Measurements from ENCODE around the gene CEACAM18.
"Not testable (repeated sequence)": the region's sequence is repeated elsewhere in the genome, so short reads cannot be mapped to it uniquely, and the experiment has no call there.

The CEACAM18 gene

GRCh38 chr19:51462276-51462675 is 16.1 kb upstream of the CEACAM18 start:
- DNase-seq, result no peak

GRCh38 chr19:51462681-51463080 is 15.7 kb upstream of the CEACAM18 start:
- no peak for DNase-seq

GRCh38 chr19:51463976-51464581 is 14.3 kb upstream of the CEACAM18 start:
- DNase-seq, result not testable (repeated sequence)

DNA sequence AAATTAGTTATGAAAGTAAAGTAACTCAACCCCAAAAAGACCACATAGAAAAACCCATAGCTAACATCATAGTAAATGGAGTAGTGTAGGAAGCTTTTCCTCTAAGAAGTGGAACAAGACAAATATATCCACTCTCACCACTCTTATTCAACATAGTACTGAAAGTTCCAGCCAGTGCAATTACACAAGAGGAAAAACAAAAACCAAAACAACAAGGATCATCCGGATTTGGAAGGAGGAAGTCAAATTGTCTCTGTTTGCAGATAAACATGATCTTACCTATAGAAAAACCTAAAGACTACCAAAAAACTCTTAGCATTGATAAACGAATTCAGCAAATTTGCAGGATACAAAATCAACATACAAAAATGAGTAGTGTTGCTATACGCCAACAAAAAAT is 11.6 kb upstream of the CEACAM18 start:
- no peak for DNase-seq

- DNase-seq, result no peak
Measured at GRCh38 chr19:51467864-51468544, 10.3 kb upstream of the CEACAM18 start.

GRCh38 chr19:51468545-51468920 is 9.8 kb upstream of the CEACAM18 start:
- DNase-seq, result no peak

DNA sequence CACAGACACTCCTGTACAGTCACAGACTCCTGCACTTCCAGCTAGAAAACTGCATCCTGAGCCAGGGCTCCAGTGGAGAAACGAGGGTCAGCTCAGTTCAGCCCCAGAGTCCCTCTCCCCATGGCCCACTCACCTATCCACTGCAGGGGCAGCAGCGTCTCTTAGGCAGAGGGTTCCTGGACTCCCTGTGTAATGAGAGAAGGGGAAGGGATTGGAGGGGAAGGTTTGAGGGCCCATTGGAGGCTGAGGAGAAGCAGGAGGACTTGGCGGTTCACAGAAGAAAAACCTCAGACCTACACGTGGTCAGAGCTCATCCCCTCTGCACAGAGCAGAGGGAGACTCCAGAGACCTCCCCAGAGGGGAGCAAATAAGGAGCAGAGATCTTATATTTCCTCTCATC is 9.2 kb upstream of the CEACAM18 start:
- no peak for DNase-seq

DNA sequence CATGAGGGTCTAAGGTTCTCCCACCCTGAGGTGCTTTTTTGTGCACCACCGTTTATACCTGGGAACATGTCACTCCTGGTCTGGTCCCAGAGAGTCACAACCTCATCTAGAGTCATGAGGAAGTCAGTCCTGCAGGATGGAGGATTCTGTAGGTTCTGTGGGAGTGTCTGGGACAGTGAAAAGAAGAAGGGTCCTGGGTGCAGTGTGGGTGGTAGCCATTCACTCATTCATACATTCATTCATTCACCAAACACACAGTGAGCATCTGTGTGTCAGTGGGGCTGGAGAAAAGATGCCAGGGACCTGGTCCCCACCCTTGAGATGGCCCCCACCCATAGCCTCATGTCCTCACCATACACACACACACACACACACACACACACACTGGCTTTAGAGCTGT is 8.7 kb upstream of the CEACAM18 start:
- DNase-seq, result no peak

DNA sequence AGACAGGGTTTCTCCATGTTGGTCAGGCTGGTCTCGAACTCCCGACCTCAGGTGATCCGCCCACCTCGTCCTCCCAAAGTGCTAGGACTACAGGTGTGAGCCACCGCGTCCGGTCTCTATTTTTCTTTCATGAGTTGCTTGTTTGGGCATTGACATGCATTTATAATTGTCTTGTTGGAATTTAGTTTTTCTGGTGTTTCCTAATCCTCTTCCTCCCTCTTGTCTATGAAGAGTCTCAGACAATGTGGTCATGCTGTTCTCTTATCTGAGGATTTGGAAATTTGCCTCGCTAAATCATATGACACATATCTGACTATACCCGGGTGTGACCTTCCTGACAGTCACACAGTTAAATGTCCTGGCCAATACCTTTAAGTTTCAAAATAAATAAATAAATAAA is 7.4 kb upstream of the CEACAM18 start:
- DNase-seq, result no peak

DNA sequence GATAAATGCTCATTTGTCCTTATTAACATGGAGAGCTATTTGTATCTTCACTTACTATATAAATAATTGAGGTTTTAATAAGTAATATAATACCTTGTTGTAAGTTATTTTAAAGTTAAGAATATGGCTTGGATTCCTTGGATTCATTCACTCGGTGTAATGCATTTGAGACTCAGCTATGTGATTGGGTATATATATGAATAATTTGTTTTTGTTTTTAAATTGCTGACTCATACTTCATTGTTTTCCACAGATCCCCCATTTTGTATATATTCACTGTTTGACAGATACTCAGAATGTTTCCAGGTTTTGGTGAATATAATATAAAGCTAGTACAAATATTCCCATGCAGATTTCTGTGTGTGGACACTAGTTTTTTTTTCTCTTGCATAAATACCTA is 6.8 kb upstream of the CEACAM18 start:
- no peak for DNase-seq

GRCh38 chr19:51472607-51473006 is 5.7 kb upstream of the CEACAM18 start:
- no peak for DNase-seq

DNA sequence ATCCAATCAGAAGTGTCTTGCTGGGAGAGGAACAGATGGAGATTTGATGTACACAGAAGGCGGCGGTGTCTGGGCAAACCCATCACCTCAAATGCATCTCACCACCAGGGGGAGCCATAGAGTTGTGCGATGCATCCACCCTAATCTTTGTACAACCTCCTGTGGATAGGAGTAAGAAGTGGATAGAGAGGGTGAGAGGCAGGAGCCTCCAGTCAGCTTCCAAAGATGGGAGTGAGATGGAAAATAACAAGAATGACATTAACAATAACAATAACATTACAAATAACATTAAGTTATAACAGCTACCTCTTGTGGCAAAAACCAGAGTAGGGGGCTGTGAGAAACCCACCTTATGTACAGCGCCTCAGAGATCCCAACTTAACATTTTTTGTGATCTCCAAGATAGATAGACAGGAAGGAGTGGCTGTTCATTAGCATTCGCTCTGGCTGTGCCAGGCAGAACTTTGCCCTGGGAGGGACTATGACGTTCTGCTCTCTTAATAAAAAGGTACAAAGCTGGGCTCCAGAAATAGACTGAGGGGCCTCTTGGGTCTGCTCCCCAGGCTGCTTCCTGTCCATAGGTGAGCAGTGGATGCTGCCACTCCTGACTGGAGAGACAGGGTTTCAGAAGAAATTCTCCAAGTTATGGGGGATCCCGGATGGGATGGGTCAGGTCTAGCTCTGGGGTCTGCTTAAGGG is 5.2 kb upstream of the CEACAM18 start:
- peak; percentile 36 for DNase-seq

DNA sequence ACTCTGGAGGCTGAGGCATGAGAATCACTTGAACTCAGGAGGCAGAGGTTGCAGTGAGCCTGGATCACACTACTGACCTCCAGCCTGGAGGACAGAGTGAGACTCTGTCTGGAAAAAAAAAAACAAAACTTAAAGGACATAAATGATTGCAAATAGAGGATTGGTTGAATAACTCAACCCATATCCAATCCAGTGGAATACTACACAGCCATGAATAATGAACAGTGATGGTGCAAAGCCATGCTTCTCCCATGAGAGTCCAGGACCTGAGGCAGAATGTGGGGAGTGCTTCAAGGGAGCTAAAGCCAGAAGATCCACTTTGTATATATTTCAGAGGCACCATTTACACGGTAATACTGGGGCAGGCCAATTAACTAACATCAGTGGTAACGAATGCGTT is 2.2 kb upstream of the CEACAM18 start:
- DNase-seq, result no peak

- no peak for DNase-seq
Measured at GRCh38 chr19:51477344-51477743, 995 bp upstream of the CEACAM18 start.

- DNase-seq, result no peak
Measured at GRCh38 chr19:51479531-51480331, 1.4 kb downstream of the CEACAM18 start.

DNA sequence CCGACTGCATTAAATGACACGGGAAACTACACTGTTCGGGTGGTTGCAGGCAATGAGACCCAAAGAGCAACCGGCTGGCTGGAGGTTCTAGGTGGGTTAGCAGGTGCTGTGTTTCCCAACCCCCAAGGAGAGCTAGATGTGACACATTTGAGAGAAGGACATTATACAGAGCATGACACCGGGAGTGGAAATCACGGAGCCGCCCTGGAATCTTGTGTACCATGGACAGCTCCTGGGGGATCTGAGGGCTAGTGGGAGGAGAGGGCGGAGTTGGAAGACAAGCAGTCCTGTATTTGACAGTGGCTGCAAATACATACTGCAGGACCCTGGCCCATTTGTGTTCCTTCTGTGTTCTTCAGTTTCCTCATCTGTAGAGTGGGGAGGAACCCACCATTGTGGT is 2.3 kb downstream of the CEACAM18 start:
- DNase-seq, result no peak

DNA sequence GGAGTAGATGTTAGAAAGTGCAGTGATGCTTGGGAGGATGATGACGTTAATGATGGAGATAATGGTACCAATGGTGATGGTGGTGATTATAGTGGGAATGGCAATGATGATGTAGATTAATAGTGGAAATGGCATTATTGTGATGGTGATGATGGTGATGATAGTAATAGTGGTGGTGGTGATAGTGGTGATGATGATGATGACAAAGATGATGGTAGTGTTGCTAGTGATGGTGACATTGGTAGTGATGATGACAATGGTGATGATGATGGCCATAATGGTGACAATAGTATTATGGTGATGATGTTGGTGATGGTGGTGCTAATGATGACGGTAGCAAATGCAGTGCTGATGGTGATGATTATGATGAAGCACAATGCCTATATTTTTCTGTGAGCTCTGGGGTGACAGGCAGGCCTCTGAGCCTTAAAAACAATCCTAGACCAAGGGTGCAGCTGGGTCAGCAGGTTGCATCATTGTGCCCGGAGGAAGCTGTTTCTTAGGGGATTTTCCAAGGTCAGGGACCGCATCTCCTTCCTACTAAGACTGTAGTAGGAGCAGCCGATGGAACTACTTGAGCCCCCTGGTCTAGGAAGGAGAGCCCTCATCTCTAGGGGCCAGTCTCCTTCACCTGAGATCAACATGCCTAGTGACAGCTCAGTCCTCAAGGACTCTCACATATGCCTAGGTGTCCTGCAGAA is 7.8 kb downstream of the CEACAM18 start:
- no peak for DNase-seq

DNA sequence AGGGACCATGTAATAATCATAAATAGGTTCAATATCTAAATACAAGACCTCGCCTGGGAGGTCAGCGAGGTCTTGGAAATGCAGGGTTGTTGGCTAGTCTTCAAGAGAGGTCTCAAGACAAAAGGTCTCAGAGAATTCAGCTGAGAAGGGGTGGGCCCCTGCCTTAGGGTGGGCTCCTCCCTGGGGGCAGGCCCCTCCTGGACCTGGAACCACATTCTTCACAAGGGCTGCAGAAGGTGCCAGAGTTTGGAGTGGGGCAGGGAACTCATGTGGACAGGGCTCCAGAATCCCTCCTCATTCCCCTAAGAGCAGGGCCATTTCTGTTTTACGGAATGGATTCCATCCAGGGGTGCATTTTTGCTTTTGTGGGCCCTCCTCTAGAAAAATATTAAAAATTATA is 10.2 kb downstream of the CEACAM18 start:
- no peak for DNase-seq

GRCh38 chr19:51489113-51489512 is 10.8 kb downstream of the CEACAM18 start:
- DNase-seq, result no peak

DNA sequence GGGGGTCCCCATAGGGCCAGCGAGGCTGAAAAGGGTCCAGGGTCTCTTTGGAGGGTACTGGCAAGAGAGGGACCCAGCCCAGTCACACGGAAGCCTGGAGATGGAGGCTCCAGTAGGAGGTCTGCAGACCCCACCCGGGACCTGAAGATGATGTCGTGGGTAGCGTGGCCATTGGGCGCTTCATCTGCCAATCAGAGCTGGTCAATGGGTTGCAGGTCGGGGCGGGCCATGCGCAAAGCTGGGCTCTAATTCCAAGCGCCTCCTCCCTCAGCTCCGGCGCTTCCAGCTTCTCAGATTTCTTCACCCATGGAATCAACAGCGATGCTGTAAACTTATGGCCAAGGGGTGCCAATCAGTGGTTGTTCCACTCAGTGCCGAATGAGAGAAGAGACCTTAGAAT is 12.3 kb downstream of the CEACAM18 start:
- no peak for DNase-seq

DNA sequence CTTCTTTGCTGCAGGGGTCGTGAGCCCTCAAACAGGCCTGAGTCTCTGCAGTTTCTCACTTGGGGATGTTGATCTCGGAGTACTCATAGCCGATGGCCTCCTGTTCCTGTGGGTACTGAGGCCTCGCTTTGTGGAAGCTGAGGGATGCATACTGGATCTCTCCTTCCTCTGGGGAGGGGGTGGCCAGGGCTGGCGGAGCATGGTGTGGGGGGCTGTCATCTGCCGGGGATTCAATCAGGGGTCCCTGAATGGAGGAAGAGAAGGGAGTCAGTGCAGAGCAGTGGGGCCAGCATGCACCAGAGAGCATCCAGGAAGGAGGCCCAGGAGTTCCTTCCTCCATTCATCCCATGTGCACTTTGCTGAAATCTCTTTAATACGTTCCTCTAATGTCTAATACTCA is 13.2 kb downstream of the CEACAM18 start:
- DNase-seq, result no peak

DNA sequence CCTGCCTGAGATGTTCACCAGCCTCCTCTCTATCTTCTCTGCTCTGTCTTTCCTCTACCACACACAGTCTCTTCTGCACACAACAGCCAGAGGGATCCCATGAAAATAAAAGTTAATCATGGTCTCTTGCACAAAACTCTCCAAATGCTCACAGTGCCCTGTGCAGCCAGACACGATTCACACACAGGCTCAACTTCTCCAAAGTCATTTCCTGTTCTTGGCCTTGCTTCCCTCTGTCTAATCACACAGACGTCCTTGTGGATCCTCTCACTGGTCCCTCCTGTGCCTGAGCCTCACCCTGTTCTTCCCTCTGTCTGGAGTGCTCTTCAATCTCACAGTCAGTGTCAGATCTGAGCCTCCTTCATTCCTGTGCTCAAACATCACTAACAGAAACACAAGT is 15.4 kb downstream of the CEACAM18 start:
- no peak for DNase-seq

DNA sequence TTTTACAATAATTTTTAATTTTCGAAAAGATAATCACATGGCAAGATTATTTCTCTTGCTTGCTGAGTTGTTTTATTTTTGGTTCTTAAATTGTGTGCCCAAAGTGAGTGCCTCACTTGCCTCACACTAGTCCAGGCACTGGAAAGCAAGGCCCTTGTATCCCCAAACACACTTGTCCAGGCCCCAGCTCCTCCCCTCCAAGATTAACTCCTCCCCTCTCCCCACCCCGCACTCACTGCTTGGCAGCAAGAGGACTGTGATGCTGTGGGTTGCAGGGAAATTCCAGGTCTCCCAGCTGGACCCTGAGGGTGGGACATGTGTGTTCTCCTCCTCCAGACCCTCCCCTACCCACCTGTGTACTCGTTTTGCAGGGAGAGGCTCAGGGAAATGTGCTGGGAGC is 19.3 kb downstream of the CEACAM18 start:
- no peak for DNase-seq
